ENCODE data around the gene DAAM1. TPM values are rescaled to one million over a fixed set of nuclear protein-coding genes. Genes with fewer than 3 reads are reported as not detected.

DAAM1 gene
- total RNA-seq, 2 donors from 2014 or later: 10.5 to 13.8 TPM

GRCh38 chr14:59391388-59391787 lies 202.9 kb downstream of the DAAM1 start:
- Mint-ChIP-seq H3K27me3 (peaks cover 8% of the 10 kb centered on the region), H3K9me3 (no peaks in the 10 kb centered on the region), H3K36me3 (ENCODE audit: low read depth) (no peaks in the 10 kb centered on the region), H3K27ac (no peak overlapping the region), H3K4me1 (no peaks in the 10 kb centered on the region), H3K4me3 (no peak overlapping the region)
- no peak for ATAC-seq (replicated peaks)

GRCh38 chr14:59394268-59394667 lies 205.8 kb downstream of the DAAM1 start:
- H3K36me3 Mint-ChIP-seq (ENCODE audit: low read depth): no peaks in the 10 kb centered on the region
- no peaks in the 10 kb centered on the region for H3K9me3 Mint-ChIP-seq
- peaks cover 8% of the 10 kb centered on the region for H3K27me3 Mint-ChIP-seq
- no peak overlapping the region for H3K4me3 Mint-ChIP-seq
- peaks cover 10% of the 10 kb centered on the region for H3K4me1 Mint-ChIP-seq
- H3K27ac Mint-ChIP-seq: no peak overlapping the region
- ATAC-seq (replicated peaks): no peak

- Mint-ChIP-seq H3K27ac (no peak overlapping the region), H3K36me3 (ENCODE audit: low read depth) (no peaks in the 10 kb centered on the region), H3K27me3 (peaks cover 8% of the 10 kb centered on the region), H3K9me3 (no peaks in the 10 kb centered on the region), H3K4me1 (peaks cover 11% of the 10 kb centered on the region), H3K4me3 (no peak overlapping the region)
- no peak for ATAC-seq (replicated peaks)
Observed at GRCh38 chr14:59395672-59396071, 207.2 kb downstream of the DAAM1 start.

- Mint-ChIP-seq H3K27ac (no peak overlapping the region), H3K36me3 (ENCODE audit: low read depth) (no peaks in the 10 kb centered on the region), H3K9me3 (peaks cover 7% of the 10 kb centered on the region), H3K4me3 (no peak overlapping the region), H3K4me1 (peaks cover 11% of the 10 kb centered on the region), H3K27me3 (peaks cover 6% of the 10 kb centered on the region)
- peak; percentile 43 for ATAC-seq (replicated peaks)
Observed at GRCh38 chr14:59398841-59399240, 210.4 kb downstream of the DAAM1 start.

GRCh38 chr14:59406454-59407245 lies 218.2 kb downstream of the DAAM1 start:
- Mint-ChIP-seq H3K4me3 (no peak overlapping the region), H3K36me3 (ENCODE audit: low read depth) (no peaks in the 10 kb centered on the region), H3K27me3 (peaks cover 13% of the 10 kb centered on the region), H3K27ac (no peak overlapping the region), H3K4me1 (no peaks in the 10 kb centered on the region), H3K9me3 (peaks cover 19% of the 10 kb centered on the region)
- ATAC-seq (replicated peaks): no peak

- Mint-ChIP-seq H3K4me1 (no peaks in the 10 kb centered on the region), H3K9me3 (peaks cover 15% of the 10 kb centered on the region), H3K36me3 (ENCODE audit: low read depth) (no peaks in the 10 kb centered on the region), H3K4me3 (no peak overlapping the region), H3K27me3 (peaks cover 13% of the 10 kb centered on the region), H3K27ac (no peak overlapping the region)
- ATAC-seq (replicated peaks): no peak
Observed at GRCh38 chr14:59407246-59408010, 219.0 kb downstream of the DAAM1 start.

GRCh38 chr14:59415836-59416602 lies 227.6 kb downstream of the DAAM1 start:
- H3K27ac Mint-ChIP-seq: no peak overlapping the region
- H3K4me3 Mint-ChIP-seq: no peak overlapping the region
- H3K27me3 Mint-ChIP-seq: no peaks in the 10 kb centered on the region
- no peak for ATAC-seq (replicated peaks)
- H3K36me3 Mint-ChIP-seq (ENCODE audit: low read depth): no peaks in the 10 kb centered on the region
- no peaks in the 10 kb centered on the region for H3K9me3 Mint-ChIP-seq
- no peaks in the 10 kb centered on the region for H3K4me1 Mint-ChIP-seq

- Mint-ChIP-seq H3K4me1 (no peaks in the 10 kb centered on the region), H3K27ac (no peak overlapping the region), H3K27me3 (no peaks in the 10 kb centered on the region), H3K36me3 (ENCODE audit: low read depth) (no peaks in the 10 kb centered on the region), H3K4me3 (no peak overlapping the region), H3K9me3 (no peaks in the 10 kb centered on the region)
- no peak for ATAC-seq (replicated peaks)
Observed at GRCh38 chr14:59417311-59417710, 228.8 kb downstream of the DAAM1 start.

- ATAC-seq (replicated peaks): no peak
- Mint-ChIP-seq H3K4me3 (no peak overlapping the region), H3K9me3 (no peaks in the 10 kb centered on the region), H3K4me1 (no peaks in the 10 kb centered on the region), H3K36me3 (ENCODE audit: low read depth) (no peaks in the 10 kb centered on the region), H3K27ac (no peak overlapping the region), H3K27me3 (no peaks in the 10 kb centered on the region)
Observed at GRCh38 chr14:59419303-59419702, 230.8 kb downstream of the DAAM1 start.
